Vagina (tissue), 2 donors: ENCODE measurements around the gene SPOCK2. TPM values are rescaled to one million over a fixed set of nuclear protein-coding genes. Genes with fewer than 3 reads are reported as not detected.
"Not testable (repeated sequence)": the region's sequence is repeated elsewhere in the genome, so short reads cannot be mapped to it uniquely, and the experiment has no call there.

Experiments
- DNase-seq, 2 donors: peaks; one replicate each; pipeline ENCODE4 v3.0.0-alpha.2; 2017; ENCODE audit errors: extremely low spot score in 2 of 2
- H3K27ac ChIP-seq: fragments of 200-600 bp; sonication (generic); one replicate; pipeline ENCODE4 v1.5.1; 2019
- H3K27me3 ChIP-seq: fragments of 200-600 bp; sonication (generic); one replicate; pipeline ENCODE4 v1.5.1; 2019
- H3K36me3 ChIP-seq, 2 donors: fragments of 200-600 bp; sonication (generic); one replicate each; pipeline ENCODE4 v1.5.1; 2017 to 2019
- H3K4me1 ChIP-seq: fragments of 200-600 bp; sonication (generic); one replicate; pipeline ENCODE4 v1.5.1; 2019
- H3K4me3 ChIP-seq, 2 donors: fragments of 200-600 bp; sonication (generic); 1 replicate in 1 of 2; 2 replicates in 1 of 2; pipeline ENCODE4 v1.5.1; 2016 to 2019
- H3K9me3 ChIP-seq: fragments of 200-600 bp; sonication (generic); one replicate; pipeline ENCODE4 v1.5.1; 2019
- CTCF ChIP-seq, 3 experiments: fragments of 450-650 bp in 2 of 3; fragments of 200-600 bp in 1 of 3; sonication (generic) in 1 of 3; IDR thresholded peaks; one replicate each; pipeline ENCODE4 v1.5.1; 2017 to 2019; ENCODE audit warnings: antibody characterized with exemption in 3 of 3, mild to moderate bottlenecking in 2 of 3, moderate library complexity in 2 of 3
- POLR2A ChIP-seq, 2 donors: fragments of 450-650 bp; IDR thresholded peaks; one replicate each; pipeline ENCODE4 v1.6.1; 2017; ENCODE audit warnings: antibody characterized with exemption in 2 of 2, mild to moderate bottlenecking in 2 of 2, moderate library complexity in 2 of 2
- POLR2AphosphoS5 ChIP-seq, 2 donors: sonication (generic); formaldehyde crosslinking; IDR thresholded peaks; one replicate each; pipeline ENCODE4 v1.9.0; 2017; ENCODE audit warnings: antibody characterized with exemption in 2 of 2, mild to moderate bottlenecking in 2 of 2, low read depth in 1 of 2; ENCODE audit not compliant: insufficient read depth in 1 of 2
- intact Hi-C: fragments of 100-400 bp; cut with DNase I; formaldehyde crosslinking; loops from one replicate; pipeline ENCODE4 v1.15.1; 2023
- total RNA-seq: library from RNA; depleted of rRNA; stranded (reverse); fragments of >200 nt; gene quantifications from one replicate; pipeline ENCODE4 v1.2.3, GENCODE V29; 2016

The SPOCK2 gene, protein sequence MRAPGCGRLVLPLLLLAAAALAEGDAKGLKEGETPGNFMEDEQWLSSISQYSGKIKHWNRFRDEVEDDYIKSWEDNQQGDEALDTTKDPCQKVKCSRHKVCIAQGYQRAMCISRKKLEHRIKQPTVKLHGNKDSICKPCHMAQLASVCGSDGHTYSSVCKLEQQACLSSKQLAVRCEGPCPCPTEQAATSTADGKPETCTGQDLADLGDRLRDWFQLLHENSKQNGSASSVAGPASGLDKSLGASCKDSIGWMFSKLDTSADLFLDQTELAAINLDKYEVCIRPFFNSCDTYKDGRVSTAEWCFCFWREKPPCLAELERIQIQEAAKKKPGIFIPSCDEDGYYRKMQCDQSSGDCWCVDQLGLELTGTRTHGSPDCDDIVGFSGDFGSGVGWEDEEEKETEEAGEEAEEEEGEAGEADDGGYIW
- 46.9 TPM for total RNA-seq

DNA sequence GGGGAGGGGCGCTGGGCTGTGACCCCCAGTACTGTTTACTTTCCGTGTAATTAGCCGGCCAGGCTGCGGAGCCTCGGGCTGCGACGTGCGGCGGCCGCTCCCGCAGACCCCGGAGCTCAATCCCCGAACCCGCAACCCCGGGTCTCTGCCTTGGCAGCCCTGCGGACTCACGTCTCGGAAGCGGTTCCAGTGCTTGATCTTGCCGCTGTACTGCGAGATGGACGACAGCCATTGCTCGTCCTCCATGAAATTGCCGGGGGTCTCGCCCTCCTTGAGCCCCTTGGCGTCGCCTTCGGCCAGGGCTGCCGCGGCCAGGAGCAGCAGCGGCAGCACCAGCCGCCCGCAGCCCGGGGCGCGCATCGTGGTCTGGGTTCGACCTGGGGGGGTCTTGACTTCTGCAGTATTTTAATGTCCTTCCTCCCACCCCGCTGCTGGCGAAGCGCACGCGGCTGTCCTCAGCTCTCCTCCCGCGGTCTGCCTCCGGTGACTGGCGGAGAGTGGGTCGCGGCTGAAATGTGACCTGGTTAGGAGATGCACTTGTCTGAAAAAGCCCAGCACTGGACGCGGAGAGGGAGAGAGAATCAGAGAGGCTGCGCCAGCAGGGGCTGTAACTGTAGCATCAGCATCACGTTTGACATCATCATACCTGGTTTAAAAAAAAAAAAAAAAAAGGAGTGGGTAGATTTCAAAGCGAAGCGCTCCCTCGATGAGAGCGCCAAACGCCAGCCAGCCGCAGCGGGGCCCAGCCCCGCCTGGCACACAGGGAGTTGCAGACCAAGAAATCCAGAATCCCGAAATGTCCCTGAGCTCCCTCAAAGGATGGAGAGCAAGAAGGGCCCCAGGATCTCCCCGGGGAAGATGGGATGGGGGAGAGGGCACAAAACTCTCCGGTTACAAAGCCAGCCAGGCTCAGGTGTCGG, at the start of gene SPOCK2:
Gene SPOCK2, minus strand, starts transcription at position 583 of the 920 bp plus-strand sequence. Its CDS starts 223 bp downstream, at position 360.
- H3K4me3 ChIP-seq, result peak within 1 kb of the TSS; percentile 40 to 47
- intact Hi-C loops, result no loop called here
- no peaks in the 10 kb centered on the region for H3K9me3 ChIP-seq
- no peak for DNase-seq
- H3K27ac ChIP-seq, result peak within 1 kb of the TSS; percentile 63
- TF ChIP-seq CTCF (IDR thresholded peaks at IDR 0.05) (no peak), POLR2A (IDR thresholded peaks at IDR 0.05) (peak in 1 of 2 donors; percentile 9), POLR2AphosphoS5 (IDR thresholded peaks at IDR 0.05; ENCODE audit: insufficient read depth in 1 of 2, low read depth in 1 of 2) (peak in 1 of 2 donors; percentile 40)
- H3K36me3 ChIP-seq, result no peaks in the 10 kb centered on the region
- H3K4me1 ChIP-seq, result peaks cover 20% of the 10 kb centered on the region
- peaks cover 13% of the 10 kb centered on the region for H3K27me3 ChIP-seq

- no peak for TF ChIP-seq CTCF (IDR thresholded peaks at IDR 0.05)
- TF ChIP-seq POLR2AphosphoS5 (IDR thresholded peaks at IDR 0.05; ENCODE audit: insufficient read depth in 1 of 2, low read depth in 1 of 2), result no peak
- TF ChIP-seq POLR2A (IDR thresholded peaks at IDR 0.05), result no peak
- no peaks in the 10 kb centered on the region for H3K9me3 ChIP-seq
- H3K27ac ChIP-seq, result no peak overlapping the region
- intact Hi-C loops, result loop anchor here (10.0 kb wide), 1 partner anchor 67 kb away; no protein-coding TSS in a partner anchor
- no peaks in the 10 kb centered on the region for H3K4me1 ChIP-seq
- no peaks in the 10 kb centered on the region for H3K27me3 ChIP-seq
- no peak for DNase-seq
- no peak overlapping the region for H3K4me3 ChIP-seq
- peaks cover 0 to 14% of the 10 kb centered on the region in 2 donors for H3K36me3 ChIP-seq
Observed at GRCh38 chr10:72137583-72137982, 49.2 kb upstream of the SPOCK2 start.

- H3K4me3 ChIP-seq, H3K4me1 ChIP-seq, DNase-seq, H3K9me3 ChIP-seq, H3K27me3 ChIP-seq, H3K27ac ChIP-seq: not testable (repeated sequence)
- intact Hi-C loops, result loop anchor here (10.0 kb wide), 1 partner anchor 69 kb away; no protein-coding TSS in a partner anchor
- peaks cover 0 to 18% of the 10 kb centered on the region in 2 donors for H3K36me3 ChIP-seq
Observed at GRCh38 chr10:72136225-72136624, 47.9 kb upstream of the SPOCK2 start.

GRCh38 chr10:72134785-72135767, 46.7 kb upstream of the SPOCK2 start:
- no peak for DNase-seq
- Histone ChIP-seq H3K27me3 (no peaks in the 10 kb centered on the region), H3K4me1 (no peaks in the 10 kb centered on the region), H3K4me3 (no peak overlapping the region), H3K27ac (no peak overlapping the region), H3K9me3 (no peaks in the 10 kb centered on the region), H3K36me3 (peaks cover 0 to 18% of the 10 kb centered on the region in 2 donors)
- intact Hi-C loops, result loop anchor here (10.0 kb wide), 1 partner anchor 70 kb away; no protein-coding TSS in a partner anchor
- TF ChIP-seq POLR2A (IDR thresholded peaks at IDR 0.05) (no peak), POLR2AphosphoS5 (IDR thresholded peaks at IDR 0.05; ENCODE audit: insufficient read depth in 1 of 2, low read depth in 1 of 2) (no peak), CTCF (IDR thresholded peaks at IDR 0.05) (no peak)
